GM19467 (cell line): ENCODE results near the gene PRDM2.

Experiments used
- ATAC-seq: cut with Tn5 transposase; IDR thresholded peaks from one replicate; pipeline ENCODE4 v1.9.1; 2021; ENCODE audit warnings: mild to moderate bottlenecking, moderate library complexity; ENCODE audit not compliant: unreplicated experiment

The PRDM2 gene

GRCh38 chr1:13788795-13789194 lies 88.8 kb downstream of the PRDM2 start:
- no peak for ATAC-seq

- no peak for ATAC-seq
Measured at GRCh38 chr1:13790290-13791030, 90.5 kb downstream of the PRDM2 start.

GRCh38 chr1:13792419-13792818 lies 92.4 kb downstream of the PRDM2 start:
- no peak for ATAC-seq

GRCh38 chr1:13793088-13793730 lies 93.2 kb downstream of the PRDM2 start:
- ATAC-seq: no peak

- ATAC-seq: no peak
Measured at GRCh38 chr1:13794231-13795187, 94.5 kb downstream of the PRDM2 start.

GRCh38 chr1:13797397-13797796 lies 97.4 kb downstream of the PRDM2 start:
- no peak for ATAC-seq

GRCh38 chr1:13798120-13798519 lies 98.1 kb downstream of the PRDM2 start:
- no peak for ATAC-seq

GRCh38 chr1:13799502-13800283 lies 99.7 kb downstream of the PRDM2 start:
- no peak for ATAC-seq

- no peak for ATAC-seq
Measured at GRCh38 chr1:13801232-13801631, 101.2 kb downstream of the PRDM2 start.

- no peak for ATAC-seq
Measured at GRCh38 chr1:13801655-13802486, 101.9 kb downstream of the PRDM2 start.

- ATAC-seq: no peak
Measured at GRCh38 chr1:13802782-13803545, 103.0 kb downstream of the PRDM2 start.

GRCh38 chr1:13803546-13804239 lies 103.7 kb downstream of the PRDM2 start:
- ATAC-seq: no peak

GRCh38 chr1:13804240-13804633 lies 104.2 kb downstream of the PRDM2 start:
- ATAC-seq: no peak

- no peak for ATAC-seq
Measured at GRCh38 chr1:13805431-13805830, 105.4 kb downstream of the PRDM2 start.

GRCh38 chr1:13806108-13806507 lies 106.1 kb downstream of the PRDM2 start:
- no peak for ATAC-seq

- ATAC-seq: no peak
Measured at GRCh38 chr1:13807209-13807608, 107.2 kb downstream of the PRDM2 start.

GRCh38 chr1:13808729-13809131 lies 108.7 kb downstream of the PRDM2 start:
- ATAC-seq: no peak

- ATAC-seq: no peak
Measured at GRCh38 chr1:13809461-13810159, 109.6 kb downstream of the PRDM2 start.
